ENCODE results near the gene VIPR1.

VIPR1 gene

GRCh38 chr3:42562047-42562907 is 59.8 kb downstream of the VIPR1 start:
- TF ChIP-seq GABPA (IDR thresholded peaks at IDR 0.05; ENCODE audit: low read depth), result no peak
- no peak overlapping the region for H3K27ac ChIP-seq (replicated peaks)
- H3K27me3 ChIP-seq (ENCODE audit: insufficient read depth, poor library complexity, severe bottlenecking), result no peaks in the 10 kb centered on the region
- DNase-seq (ENCODE audit: low read depth in 1 of 2, low spot score in 1 of 2), result no peak
- H3K4me3 ChIP-seq (replicated peaks; ENCODE audit: insufficient read depth, low read length), result no peak overlapping the region

GRCh38 chr3:42569593-42570142 is 67.2 kb downstream of the VIPR1 start:
- DNase-seq (ENCODE audit: low read depth in 1 of 2, low spot score in 1 of 2), result no peak
- no peaks in the 10 kb centered on the region for H3K27me3 ChIP-seq (ENCODE audit: insufficient read depth, poor library complexity, severe bottlenecking)
- H3K27ac ChIP-seq (replicated peaks), result no peak overlapping the region
- no peak overlapping the region for H3K4me3 ChIP-seq (replicated peaks; ENCODE audit: insufficient read depth, low read length)
- TF ChIP-seq SPI1 (IDR thresholded peaks at IDR 0.05; ENCODE audit: borderline replicate concordance, low read depth) (no peak), POLR2AphosphoS5 (IDR thresholded peaks at IDR 0.05; ENCODE audit: low read depth) (no peak), CTCF (IDR thresholded peaks at IDR 0.05; ENCODE audit: insufficient read depth, low read length) (no peak), GABPA (IDR thresholded peaks at IDR 0.05; ENCODE audit: low read depth) (no peak)
- TF ChIP-seq, protein P1, sequence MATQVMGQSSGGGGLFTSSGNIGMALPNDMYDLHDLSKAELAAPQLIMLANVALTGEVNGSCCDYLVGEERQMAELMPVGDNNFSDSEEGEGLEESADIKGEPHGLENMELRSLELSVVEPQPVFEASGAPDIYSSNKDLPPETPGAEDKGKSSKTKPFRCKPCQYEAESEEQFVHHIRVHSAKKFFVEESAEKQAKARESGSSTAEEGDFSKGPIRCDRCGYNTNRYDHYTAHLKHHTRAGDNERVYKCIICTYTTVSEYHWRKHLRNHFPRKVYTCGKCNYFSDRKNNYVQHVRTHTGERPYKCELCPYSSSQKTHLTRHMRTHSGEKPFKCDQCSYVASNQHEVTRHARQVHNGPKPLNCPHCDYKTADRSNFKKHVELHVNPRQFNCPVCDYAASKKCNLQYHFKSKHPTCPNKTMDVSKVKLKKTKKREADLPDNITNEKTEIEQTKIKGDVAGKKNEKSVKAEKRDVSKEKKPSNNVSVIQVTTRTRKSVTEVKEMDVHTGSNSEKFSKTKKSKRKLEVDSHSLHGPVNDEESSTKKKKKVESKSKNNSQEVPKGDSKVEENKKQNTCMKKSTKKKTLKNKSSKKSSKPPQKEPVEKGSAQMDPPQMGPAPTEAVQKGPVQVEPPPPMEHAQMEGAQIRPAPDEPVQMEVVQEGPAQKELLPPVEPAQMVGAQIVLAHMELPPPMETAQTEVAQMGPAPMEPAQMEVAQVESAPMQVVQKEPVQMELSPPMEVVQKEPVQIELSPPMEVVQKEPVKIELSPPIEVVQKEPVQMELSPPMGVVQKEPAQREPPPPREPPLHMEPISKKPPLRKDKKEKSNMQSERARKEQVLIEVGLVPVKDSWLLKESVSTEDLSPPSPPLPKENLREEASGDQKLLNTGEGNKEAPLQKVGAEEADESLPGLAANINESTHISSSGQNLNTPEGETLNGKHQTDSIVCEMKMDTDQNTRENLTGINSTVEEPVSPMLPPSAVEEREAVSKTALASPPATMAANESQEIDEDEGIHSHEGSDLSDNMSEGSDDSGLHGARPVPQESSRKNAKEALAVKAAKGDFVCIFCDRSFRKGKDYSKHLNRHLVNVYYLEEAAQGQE (IDR thresholded peaks at IDR 0.05; ENCODE audit: insufficient replicate concordance, low read depth), result no peak

DNA sequence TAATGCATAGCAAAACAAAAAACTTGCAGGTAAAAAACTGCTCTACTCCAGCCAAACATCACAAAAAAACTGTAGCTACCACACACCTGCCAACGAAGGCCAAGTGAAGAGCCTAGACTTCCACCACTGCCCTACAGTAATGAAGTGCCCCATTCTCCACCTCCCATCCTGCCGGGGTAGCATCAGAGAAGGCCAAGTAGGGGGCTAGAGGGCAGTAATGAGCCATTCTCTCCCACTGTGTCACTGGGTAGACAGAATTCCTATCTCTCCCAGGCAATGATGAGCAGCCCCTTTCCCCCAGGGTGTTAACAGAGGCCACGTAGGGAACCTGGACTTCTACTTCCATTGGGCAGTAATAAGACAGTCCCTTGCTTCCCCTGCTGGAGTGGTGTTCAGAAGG is 69.8 kb downstream of the VIPR1 start:
- peak in 1 of 2 experiments; percentile 47 for DNase-seq (ENCODE audit: low read depth in 1 of 2, low spot score in 1 of 2)
- Histone ChIP-seq H3K27ac (replicated peaks) (no peak overlapping the region), H3K4me3 (replicated peaks; ENCODE audit: insufficient read depth, low read length) (no peak overlapping the region), H3K27me3 (ENCODE audit: insufficient read depth, poor library complexity, severe bottlenecking) (no peaks in the 10 kb centered on the region)
- TF ChIP-seq CTCF (IDR thresholded peaks at IDR 0.05; ENCODE audit: insufficient read depth, low read length) (peak; percentile 34), POLR2AphosphoS5 (IDR thresholded peaks at IDR 0.05; ENCODE audit: low read depth) (no peak)

- no peak for DNase-seq (ENCODE audit: low read depth in 1 of 2, low spot score in 1 of 2)
- no peak for TF ChIP-seq POLR2AphosphoS5 (IDR thresholded peaks at IDR 0.05; ENCODE audit: low read depth)
- no peak for TF ChIP-seq SPI1 (IDR thresholded peaks at IDR 0.05; ENCODE audit: borderline replicate concordance, low read depth)
- no peak for TF ChIP-seq CTCF (IDR thresholded peaks at IDR 0.05; ENCODE audit: insufficient read depth, low read length)
- TF ChIP-seq GABPA (IDR thresholded peaks at IDR 0.05; ENCODE audit: low read depth), result no peak
- TF ChIP-seq, protein P1 (IDR thresholded peaks at IDR 0.05; ENCODE audit: insufficient replicate concordance, low read depth), result no peak
- Histone ChIP-seq H3K4me3 (replicated peaks; ENCODE audit: insufficient read depth, low read length) (no peak overlapping the region), H3K27ac (replicated peaks) (no peak overlapping the region), H3K27me3 (ENCODE audit: insufficient read depth, poor library complexity, severe bottlenecking) (no peaks in the 10 kb centered on the region)
Observed at GRCh38 chr3:42575137-42575741, 72.8 kb downstream of the VIPR1 start.
